HEK293T (cell line): ENCODE results near the gene TJP3.
"Not testable (repeated sequence)": the region's sequence is repeated elsewhere in the genome, so short reads cannot be mapped to it uniquely, and the experiment has no call there.

ENCODE experiments used
- BHLHE40 ChIP-seq: fragments of 450-650 bp; IDR thresholded peaks from 2 replicates; pipeline ENCODE4 v1.6.1; 2016; ENCODE audit warnings: mild to moderate bottlenecking, moderate library complexity, borderline replicate concordance
- CTBP1 ChIP-seq: fragments of 450-650 bp; IDR thresholded peaks from 2 replicates; pipeline ENCODE4 v1.6.1; 2016; ENCODE audit warnings: borderline replicate concordance
- FOXA1 ChIP-seq: fragments of 450-650 bp; IDR thresholded peaks from 2 replicates; pipeline ENCODE4 v1.6.1; 2016; ENCODE audit warnings: mild to moderate bottlenecking
- FOXM1 ChIP-seq: fragments of 450-650 bp; IDR thresholded peaks from 2 replicates; pipeline ENCODE4 v1.6.1; 2017; ENCODE audit warnings: mild to moderate bottlenecking, borderline replicate concordance
- SUZ12 ChIP-seq: fragments of 450-650 bp; IDR thresholded peaks from 2 replicates; pipeline ENCODE4 v1.6.1; 2016; ENCODE audit warnings: mild to moderate bottlenecking
- TF ChIP-seq, protein P1 (sequence below): fragments of 450-650 bp; IDR thresholded peaks from 2 replicates; pipeline ENCODE4 v1.6.1; 2016

DNA sequence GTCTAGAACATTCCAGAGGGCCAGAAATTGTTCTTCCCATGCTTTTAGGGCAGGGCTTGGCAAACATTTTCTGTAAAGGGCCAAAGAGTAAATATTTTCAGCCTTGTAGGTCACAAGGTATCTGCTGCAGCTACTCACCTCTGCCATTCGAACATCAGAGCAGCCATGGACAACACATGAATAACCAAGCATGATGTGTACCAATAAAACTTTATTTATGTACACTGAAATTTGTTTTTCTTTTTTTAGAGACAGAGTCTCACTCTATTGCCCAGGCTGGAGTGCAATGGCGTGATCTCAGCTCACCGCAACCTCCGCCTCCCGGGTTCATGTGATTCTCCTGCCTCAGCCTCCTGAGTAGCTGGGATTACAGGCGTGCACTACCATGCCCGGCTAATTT lies 49.5 kb downstream of the TJP3 start:
- not testable (repeated sequence) for TF ChIP-seq FOXM1, CTBP1, SUZ12, FOXA1, BHLHE40
- TF ChIP-seq, protein P1, sequence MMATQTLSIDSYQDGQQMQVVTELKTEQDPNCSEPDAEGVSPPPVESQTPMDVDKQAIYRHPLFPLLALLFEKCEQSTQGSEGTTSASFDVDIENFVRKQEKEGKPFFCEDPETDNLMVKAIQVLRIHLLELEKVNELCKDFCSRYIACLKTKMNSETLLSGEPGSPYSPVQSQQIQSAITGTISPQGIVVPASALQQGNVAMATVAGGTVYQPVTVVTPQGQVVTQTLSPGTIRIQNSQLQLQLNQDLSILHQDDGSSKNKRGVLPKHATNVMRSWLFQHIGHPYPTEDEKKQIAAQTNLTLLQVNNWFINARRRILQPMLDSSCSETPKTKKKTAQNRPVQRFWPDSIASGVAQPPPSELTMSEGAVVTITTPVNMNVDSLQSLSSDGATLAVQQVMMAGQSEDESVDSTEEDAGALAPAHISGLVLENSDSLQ: not testable (repeated sequence)
